ENCODE results near the gene LRRFIP1. TPM values are rescaled to one million over a fixed set of nuclear protein-coding genes. Genes with fewer than 3 reads are reported as not detected.
A peak's percentile ranks its signal among the peaks of the same experiment; 100 is the strongest.

The LRRFIP1 gene
- total and polyA plus RNA-seq, 8 donors, result 104 to 160 (median 122) TPM

DNA sequence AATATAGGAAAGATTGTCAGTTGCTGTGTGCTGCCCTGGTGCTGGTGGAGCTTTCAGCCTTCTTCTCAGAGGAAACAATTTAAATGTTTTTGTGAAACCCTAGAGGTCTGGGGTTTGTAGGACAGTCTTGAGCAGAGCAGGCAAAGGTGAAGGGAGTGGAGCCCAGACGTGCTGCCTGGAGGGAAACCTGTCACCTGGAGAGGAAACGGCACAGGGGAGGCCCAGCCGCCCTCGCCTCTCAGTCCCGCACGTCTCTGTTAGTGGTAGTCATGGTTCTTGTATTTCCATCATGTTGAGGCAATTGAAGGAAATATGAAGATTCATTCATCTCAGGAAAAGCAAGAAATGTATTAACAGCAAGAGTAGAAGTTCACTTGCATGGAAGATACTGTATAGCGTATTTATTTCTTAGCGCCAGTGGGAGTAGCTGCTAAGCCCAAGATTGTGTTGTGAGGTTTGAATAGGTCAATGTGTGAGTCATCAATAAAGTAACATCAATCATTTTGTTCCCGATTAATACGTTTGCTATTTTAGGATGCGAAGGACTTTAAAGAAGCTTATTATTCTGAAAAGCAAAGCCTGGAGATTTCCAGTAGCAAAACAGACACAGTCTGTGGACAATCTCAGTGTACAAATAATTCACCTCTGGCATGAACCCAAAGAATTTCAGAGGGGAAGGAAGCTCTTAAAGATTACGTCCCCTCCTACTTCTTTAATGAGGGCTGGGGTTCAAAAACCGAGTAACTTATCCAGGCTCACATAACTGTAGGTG lies 70.4 kb downstream of the LRRFIP1 start:
- H3K27ac ChIP-seq, result peak overlapping the region; percentile 96 to 100
- no peaks in the 10 kb centered on the region for H3K27me3 ChIP-seq
- intact Hi-C loops (cut with DNase I), result loop anchor here in 1 of 2 donors (10.0 kb wide), 1 partner anchor 47 kb away; no protein-coding TSS in a partner anchor
- no peak overlapping the region for H3K4me3 ChIP-seq
- H3K36me3 ChIP-seq, result no peaks in the 10 kb centered on the region
- peaks cover 67 to 94% of the 10 kb centered on the region in 2 donors for H3K4me1 ChIP-seq
- ATAC-seq, result no peak
- TF ChIP-seq, protein P1, sequence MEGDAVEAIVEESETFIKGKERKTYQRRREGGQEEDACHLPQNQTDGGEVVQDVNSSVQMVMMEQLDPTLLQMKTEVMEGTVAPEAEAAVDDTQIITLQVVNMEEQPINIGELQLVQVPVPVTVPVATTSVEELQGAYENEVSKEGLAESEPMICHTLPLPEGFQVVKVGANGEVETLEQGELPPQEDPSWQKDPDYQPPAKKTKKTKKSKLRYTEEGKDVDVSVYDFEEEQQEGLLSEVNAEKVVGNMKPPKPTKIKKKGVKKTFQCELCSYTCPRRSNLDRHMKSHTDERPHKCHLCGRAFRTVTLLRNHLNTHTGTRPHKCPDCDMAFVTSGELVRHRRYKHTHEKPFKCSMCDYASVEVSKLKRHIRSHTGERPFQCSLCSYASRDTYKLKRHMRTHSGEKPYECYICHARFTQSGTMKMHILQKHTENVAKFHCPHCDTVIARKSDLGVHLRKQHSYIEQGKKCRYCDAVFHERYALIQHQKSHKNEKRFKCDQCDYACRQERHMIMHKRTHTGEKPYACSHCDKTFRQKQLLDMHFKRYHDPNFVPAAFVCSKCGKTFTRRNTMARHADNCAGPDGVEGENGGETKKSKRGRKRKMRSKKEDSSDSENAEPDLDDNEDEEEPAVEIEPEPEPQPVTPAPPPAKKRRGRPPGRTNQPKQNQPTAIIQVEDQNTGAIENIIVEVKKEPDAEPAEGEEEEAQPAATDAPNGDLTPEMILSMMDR (IDR thresholded peaks at IDR 0.05), result no peak
- no peaks in the 10 kb centered on the region for H3K9me3 ChIP-seq
- DNase-seq, result no peak

DNA sequence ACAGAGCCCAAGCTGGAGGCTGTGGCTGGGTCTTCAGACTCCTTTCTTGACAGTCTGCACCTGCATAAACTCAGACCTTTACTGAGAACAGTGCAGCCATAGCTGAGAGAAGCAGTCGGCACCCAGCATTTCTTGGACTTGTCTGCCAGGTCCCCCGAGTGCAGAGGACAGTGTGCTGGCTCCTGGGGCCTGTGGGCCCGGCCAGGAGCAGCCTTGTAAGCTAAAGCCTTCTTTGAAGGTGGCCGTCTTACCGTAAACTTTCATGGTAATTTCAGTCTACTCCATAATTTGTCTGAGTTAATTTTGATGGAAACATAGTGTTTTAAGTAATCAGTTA lies 70.9 kb downstream of the LRRFIP1 start:
- Histone ChIP-seq H3K27ac (peak overlapping the region; percentile 96 to 100), H3K4me1 (peaks cover 72 to 100% of the 10 kb centered on the region in 2 donors), H3K36me3 (no peaks in the 10 kb centered on the region), H3K9me3 (no peaks in the 10 kb centered on the region), H3K4me3 (no peak overlapping the region), H3K27me3 (no peaks in the 10 kb centered on the region)
- no peak for DNase-seq
- ATAC-seq, result no peak
- intact Hi-C loops (cut with DNase I), result loop anchor here in 1 of 2 donors (10.0 kb wide), 1 partner anchor 46 kb away; no protein-coding TSS in a partner anchor
- TF ChIP-seq, protein P1 (IDR thresholded peaks at IDR 0.05), result no peak

DNA sequence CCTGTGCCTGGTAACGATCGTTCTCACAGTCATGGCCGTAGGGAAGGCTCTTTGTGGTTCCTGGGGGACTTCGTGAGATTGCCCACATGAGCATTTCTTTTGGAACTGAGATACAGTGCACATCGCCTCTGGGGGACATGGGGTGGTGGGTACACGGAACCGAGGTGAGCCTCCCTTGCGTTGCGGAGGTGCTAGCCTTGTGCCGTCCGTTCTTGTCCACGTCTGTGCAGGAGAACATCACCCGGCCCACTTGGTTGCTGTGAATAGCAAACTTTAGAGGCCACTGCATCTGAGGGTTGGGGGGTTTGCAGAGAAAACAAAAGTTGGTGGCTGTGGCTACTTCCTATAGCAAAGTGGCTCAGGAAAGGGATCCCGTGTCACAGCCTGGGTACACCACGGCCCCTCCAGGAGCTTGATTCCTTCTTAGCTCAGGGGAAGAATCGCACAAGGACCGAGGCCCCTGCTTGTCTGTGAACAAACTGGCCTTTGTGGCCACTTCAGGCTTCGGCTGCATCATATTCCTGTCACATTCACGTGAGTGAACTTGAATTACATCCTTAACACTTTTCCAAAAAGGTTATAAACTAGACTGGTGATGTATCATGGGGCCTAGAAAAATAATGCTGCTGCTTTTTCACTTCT lies 72.6 kb downstream of the LRRFIP1 start:
- H3K9me3 ChIP-seq, result no peaks in the 10 kb centered on the region
- H3K27me3 ChIP-seq, result no peaks in the 10 kb centered on the region
- no peak overlapping the region for H3K4me3 ChIP-seq
- peak overlapping the region; percentile 77 to 100 for H3K27ac ChIP-seq
- intact Hi-C loops (cut with DNase I), result loop anchor here in 1 of 2 donors (10.0 kb wide), 1 partner anchor 45 kb away; no protein-coding TSS in a partner anchor
- TF ChIP-seq, protein P1 (IDR thresholded peaks at IDR 0.05), result no peak
- DNase-seq, result no peak
- no peak for ATAC-seq
- H3K36me3 ChIP-seq, result no peaks in the 10 kb centered on the region
- peaks cover 78 to 100% of the 10 kb centered on the region in 2 donors for H3K4me1 ChIP-seq

DNA sequence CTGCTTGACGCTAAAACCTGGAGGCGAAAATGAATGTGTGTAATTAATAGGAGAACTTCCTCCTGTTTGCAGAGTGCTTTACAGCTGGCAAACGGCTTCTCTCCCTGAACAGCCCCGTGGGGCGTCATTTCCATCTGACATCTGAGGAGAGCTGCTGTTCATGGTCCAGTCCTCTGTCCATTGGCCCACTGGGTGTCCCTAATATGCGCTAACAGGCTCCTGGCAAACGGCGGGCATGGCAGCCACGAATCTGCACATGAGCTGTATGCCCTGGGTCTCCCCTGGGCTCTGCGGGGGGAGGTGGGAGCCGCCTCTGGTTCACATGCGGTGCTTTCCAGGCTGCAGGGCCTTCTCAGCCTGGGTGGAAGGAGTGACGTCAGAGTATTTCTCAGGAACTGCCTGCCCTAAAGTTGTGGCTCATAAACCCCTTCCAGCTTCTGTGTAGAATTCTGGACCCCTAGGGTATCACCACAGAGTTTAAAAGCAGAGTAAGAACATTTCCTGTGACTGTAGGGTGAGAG lies 73.2 kb downstream of the LRRFIP1 start:
- DNase-seq (peak in 2 of 4 donors; percentile 67 to 84), ATAC-seq (peak; percentile 39)
- no peaks in the 10 kb centered on the region for H3K36me3 ChIP-seq
- peaks cover 74 to 100% of the 10 kb centered on the region in 2 donors for H3K4me1 ChIP-seq
- no peaks in the 10 kb centered on the region for H3K27me3 ChIP-seq
- TF ChIP-seq, protein P1 (IDR thresholded peaks at IDR 0.05), result no peak
- intact Hi-C loops (cut with DNase I), result no loop called here
- H3K27ac ChIP-seq, result peak overlapping the region; percentile 77 to 100
- no peak overlapping the region for H3K4me3 ChIP-seq
- no peaks in the 10 kb centered on the region for H3K9me3 ChIP-seq
